Loucy (cell line): ENCODE measurements around the gene GRIK2.

ENCODE experiments used
- H2AFZ ChIP-seq: fragments of 200-600 bp; sonication (generic); 2 replicates; pipeline ENCODE4 v1.6.0; 2016; ENCODE audit warnings: antibody characterized with exemption, mild to moderate bottlenecking, low read length, moderate library complexity
- H3F3A ChIP-seq: fragments of 200-600 bp; 2 replicates; pipeline ENCODE4 v1.6.0; 2016; ENCODE audit warnings: antibody characterized with exemption, low read depth, mild to moderate bottlenecking
- H3K27me3 ChIP-seq: fragments of 200-600 bp; sonication (generic); 2 replicates; pipeline ENCODE4 v1.6.1; 2014; ENCODE audit warnings: low read length, mild to moderate bottlenecking; ENCODE audit not compliant: insufficient read depth, poor library complexity, severe bottlenecking
- H3K36me3 ChIP-seq: fragments of 200-600 bp; sonication (generic); 2 replicates; pipeline ENCODE4 v1.6.1; 2016; ENCODE audit warnings: low read length; ENCODE audit not compliant: insufficient read depth
- H3K4me1 ChIP-seq: fragments of 200-600 bp; sonication (generic); 2 replicates; pipeline ENCODE4 v1.5.1; 2014; ENCODE audit warnings: low read length, mild to moderate bottlenecking; ENCODE audit not compliant: insufficient read depth, poor library complexity, severe bottlenecking
- H3K4me2 ChIP-seq: fragments of 200-600 bp; sonication (generic); 2 replicates; pipeline ENCODE4 v1.6.0; 2014; ENCODE audit warnings: antibody characterized with exemption, low read length, low read depth, mild to moderate bottlenecking; ENCODE audit not compliant: poor library complexity, severe bottlenecking
- H3K4me3 ChIP-seq: fragments of 200-600 bp; sonication (generic); 2 replicates; pipeline ENCODE4 v1.5.1; 2014; ENCODE audit warnings: low read length, mild to moderate bottlenecking, mixed read lengths; ENCODE audit not compliant: poor library complexity, severe bottlenecking
- H3K79me2 ChIP-seq: fragments of 200-600 bp; sonication (generic); 2 replicates; pipeline ENCODE4 v1.6.1; 2014; ENCODE audit warnings: low read length; ENCODE audit not compliant: insufficient read depth
- H3K9ac ChIP-seq: fragments of 200-600 bp; sonication (generic); 2 replicates; pipeline ENCODE4 v1.6.0; 2014; ENCODE audit warnings: mild to moderate bottlenecking, low read depth, low read length, moderate library complexity; ENCODE audit not compliant: poor library complexity, severe bottlenecking
- H3K9me2 ChIP-seq: fragments of 200-600 bp; sonication (generic); replicated peaks from 2 replicates; pipeline ENCODE4 v1.6.1; 2016; ENCODE audit warnings: low read depth, low read length, mixed read lengths
- H3K9me3 ChIP-seq: fragments of 200-600 bp; sonication (generic); 2 replicates; pipeline ENCODE4 v1.6.1; 2014; ENCODE audit warnings: mild to moderate bottlenecking, antibody characterized with exemption, low read length, low read depth; ENCODE audit not compliant: insufficient read depth
- H4K20me1 ChIP-seq: fragments of 200-600 bp; sonication (generic); 2 replicates; pipeline ENCODE4 v1.6.0; 2014; ENCODE audit warnings: antibody characterized with exemption, low read length, mild to moderate bottlenecking; ENCODE audit not compliant: insufficient read depth, poor library complexity, severe bottlenecking
- EZH2phosphoT487 ChIP-seq: fragments of 200-600 bp; IDR thresholded peaks from 2 replicates; pipeline ENCODE4 v1.6.1; 2018; ENCODE audit warnings: antibody characterized with exemption, mild to moderate bottlenecking, moderate library complexity, borderline replicate concordance
- TF ChIP-seq, protein P1 (sequence below): fragments of 200-600 bp; sonication (generic); conservative IDR thresholded peaks from 2 replicates; pipeline ENCODE4 v1.5.1; 2014; ENCODE audit warnings: mild to moderate bottlenecking, antibody characterized with exemption, low read length

The GRIK2 gene

GRCh38 chr6:101719521-101719920, 326.0 kb downstream of the GRIK2 start:
- TF ChIP-seq, protein P1, sequence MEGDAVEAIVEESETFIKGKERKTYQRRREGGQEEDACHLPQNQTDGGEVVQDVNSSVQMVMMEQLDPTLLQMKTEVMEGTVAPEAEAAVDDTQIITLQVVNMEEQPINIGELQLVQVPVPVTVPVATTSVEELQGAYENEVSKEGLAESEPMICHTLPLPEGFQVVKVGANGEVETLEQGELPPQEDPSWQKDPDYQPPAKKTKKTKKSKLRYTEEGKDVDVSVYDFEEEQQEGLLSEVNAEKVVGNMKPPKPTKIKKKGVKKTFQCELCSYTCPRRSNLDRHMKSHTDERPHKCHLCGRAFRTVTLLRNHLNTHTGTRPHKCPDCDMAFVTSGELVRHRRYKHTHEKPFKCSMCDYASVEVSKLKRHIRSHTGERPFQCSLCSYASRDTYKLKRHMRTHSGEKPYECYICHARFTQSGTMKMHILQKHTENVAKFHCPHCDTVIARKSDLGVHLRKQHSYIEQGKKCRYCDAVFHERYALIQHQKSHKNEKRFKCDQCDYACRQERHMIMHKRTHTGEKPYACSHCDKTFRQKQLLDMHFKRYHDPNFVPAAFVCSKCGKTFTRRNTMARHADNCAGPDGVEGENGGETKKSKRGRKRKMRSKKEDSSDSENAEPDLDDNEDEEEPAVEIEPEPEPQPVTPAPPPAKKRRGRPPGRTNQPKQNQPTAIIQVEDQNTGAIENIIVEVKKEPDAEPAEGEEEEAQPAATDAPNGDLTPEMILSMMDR: no peak
- no peak for TF ChIP-seq EZH2phosphoT487
- Histone ChIP-seq H3K4me1 (no peaks in the 10 kb centered on the region), H3K36me3 (no peaks in the 10 kb centered on the region), H3K9ac (no peak overlapping the region), H2AFZ (no peak overlapping the region), H3K9me3 (no peaks in the 10 kb centered on the region), H4K20me1 (no peaks in the 10 kb centered on the region), H3K9me2 (0 out of 2 replicates have a peak, but pooled peaks cover 4% of the 10 kb centered on the region), H3K4me3 (no peak overlapping the region), H3K79me2 (no peaks in the 10 kb centered on the region), H3F3A (no peaks in the 10 kb centered on the region), H3K4me2 (no peak overlapping the region), H3K27me3 (no peaks in the 10 kb centered on the region)

DNA sequence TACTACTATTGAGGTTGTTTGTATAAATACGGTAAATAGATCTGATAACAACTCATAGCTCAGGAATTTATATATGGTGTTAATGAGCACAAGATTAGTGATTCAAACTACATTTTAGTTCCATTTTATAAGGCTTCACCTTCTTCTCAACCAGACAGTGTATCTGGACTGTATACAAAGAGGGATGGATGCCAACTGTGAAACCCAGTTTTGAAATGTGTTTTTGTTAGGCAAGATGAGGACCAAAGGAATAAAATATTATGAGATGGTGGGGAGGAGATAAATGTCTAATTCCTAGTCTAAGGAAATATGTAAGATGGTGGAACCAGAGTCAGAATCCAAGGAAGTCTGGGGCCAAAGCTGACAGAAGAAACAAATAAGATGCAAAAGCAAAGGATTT, 329.0 kb downstream of the GRIK2 start:
- no peaks in the 10 kb centered on the region for H3K79me2 ChIP-seq
- TF ChIP-seq, protein P1: no peak

GRCh38 chr6:101722991-101723579, 329.6 kb downstream of the GRIK2 start:
- no peaks in the 10 kb centered on the region for H3K36me3 ChIP-seq
- no peak for TF ChIP-seq EZH2phosphoT487
- TF ChIP-seq, protein P1: no peak
- no peak overlapping the region for H3K4me2 ChIP-seq

More for the DNA sequence above, 329.0 kb downstream of the GRIK2 start:
- H3K27me3 ChIP-seq: no peaks in the 10 kb centered on the region
- no peak overlapping the region for H3K9ac ChIP-seq
- no peaks in the 10 kb centered on the region for H3F3A ChIP-seq
- H3K4me2 ChIP-seq: no peak overlapping the region
- H3K9me3 ChIP-seq: no peaks in the 10 kb centered on the region
- H3K36me3 ChIP-seq: no peaks in the 10 kb centered on the region
- no peak overlapping the region for H3K4me3 ChIP-seq
- no peaks in the 10 kb centered on the region for H3K4me1 ChIP-seq
- 0 out of 2 replicates have a peak, but pooled peaks cover 1% of the 10 kb centered on the region for H3K9me2 ChIP-seq
- no peak overlapping the region for H2AFZ ChIP-seq
- no peaks in the 10 kb centered on the region for H4K20me1 ChIP-seq

More at GRCh38 chr6:101722991-101723579, 329.6 kb downstream of the GRIK2 start:
- Histone ChIP-seq H4K20me1 (no peaks in the 10 kb centered on the region), H3F3A (no peaks in the 10 kb centered on the region), H3K4me1 (no peaks in the 10 kb centered on the region), H3K9me2 (no peaks in the 10 kb centered on the region), H3K27me3 (no peaks in the 10 kb centered on the region), H3K9ac (no peak overlapping the region), H2AFZ (no peak overlapping the region), H3K4me3 (no peak overlapping the region), H3K9me3 (no peaks in the 10 kb centered on the region), H3K79me2 (no peaks in the 10 kb centered on the region)
